Mesenchymal stem cell (in vitro differentiated cells and primary cell): ENCODE data around the gene CNP.

Source experiments
- DNase-seq: peaks from one replicate; pipeline ENCODE4 v3.0.0-alpha.2; 2013
- H2AFZ ChIP-seq: one replicate; pipeline ENCODE4 v1.6.1; 2013; ENCODE audit warnings: low read depth, mild to moderate bottlenecking, control low read depth, inconsistent platforms, low read length, moderate library complexity
- H2AK5ac ChIP-seq: 2 replicates; pipeline ENCODE4 v1.6.1; 2013; ENCODE audit warnings: low read length, moderate library complexity, mild to moderate bottlenecking, inconsistent platforms; ENCODE audit not compliant: severe bottlenecking
- H2BK120ac ChIP-seq: one replicate; pipeline ENCODE4 v1.6.1; 2013; ENCODE audit warnings: low read depth, mild to moderate bottlenecking, inconsistent platforms, low read length, moderate library complexity
- H2BK12ac ChIP-seq, 2 experiments: one replicate each; pipeline ENCODE4 v1.6.1; 2013; ENCODE audit warnings: inconsistent platforms in 2 of 2, low read length in 2 of 2, mild to moderate bottlenecking in 2 of 2, moderate library complexity in 2 of 2, control low read depth in 1 of 2
- H2BK15ac ChIP-seq: one replicate; pipeline ENCODE4 v1.6.1; 2013; ENCODE audit warnings: mild to moderate bottlenecking, low read depth, inconsistent platforms; ENCODE audit not compliant: poor library complexity, severe bottlenecking
- H2BK5ac ChIP-seq: 2 replicates; pipeline ENCODE4 v1.6.1; 2013; ENCODE audit warnings: low read depth, mild to moderate bottlenecking, low read length, control low read depth, inconsistent platforms; ENCODE audit not compliant: poor library complexity, severe bottlenecking
- H3K14ac ChIP-seq, 2 experiments: one replicate each; pipeline ENCODE4 v1.6.1; 2013; ENCODE audit warnings: inconsistent platforms in 2 of 2, low read length in 2 of 2, control low read depth in 1 of 2, mild to moderate bottlenecking in 1 of 2, moderate library complexity in 1 of 2
- H3K18ac ChIP-seq, 2 experiments: one replicate each; pipeline ENCODE4 v1.6.1; 2013; ENCODE audit warnings: inconsistent platforms in 2 of 2, low read length in 2 of 2, control low read depth in 1 of 2, low read depth in 1 of 2, mild to moderate bottlenecking in 1 of 2
- H3K23ac ChIP-seq, 2 experiments: one replicate each; pipeline ENCODE4 v1.6.1; 2013; ENCODE audit warnings: inconsistent platforms in 2 of 2, low read length in 2 of 2, mild to moderate bottlenecking in 2 of 2, moderate library complexity in 2 of 2, control low read depth in 1 of 2
- H3K27ac ChIP-seq: 2 replicates; pipeline ENCODE4 v1.5.1; 2013; ENCODE audit warnings: mild to moderate bottlenecking, moderate library complexity, low read length, control low read depth, inconsistent platforms; ENCODE audit not compliant: poor library complexity, severe bottlenecking
- H3K27me3 ChIP-seq, 2 experiments: 2 replicates each; pipeline versions ENCODE4 v1.6.1 to v1.7.0; 2013; ENCODE audit warnings: low read length in 2 of 2, mild to moderate bottlenecking in 2 of 2, moderate library complexity in 2 of 2, control low read depth in 1 of 2, inconsistent platforms in 1 of 2; ENCODE audit not compliant: control insufficient read depth in 1 of 2, insufficient read depth in 1 of 2
- H3K36me3 ChIP-seq, 2 experiments: 2 replicates each; pipeline versions ENCODE4 v1.6.1 to v1.7.0; 2013; ENCODE audit warnings: low read length in 2 of 2, control low read depth in 1 of 2, inconsistent platforms in 1 of 2, low read depth in 1 of 2, mild to moderate bottlenecking in 1 of 2; ENCODE audit not compliant: insufficient read depth in 2 of 2, control insufficient read depth in 1 of 2
- H3K4ac ChIP-seq, 2 experiments: one replicate each; pipeline ENCODE4 v1.6.1; 2013; ENCODE audit warnings: inconsistent platforms in 2 of 2, low read length in 2 of 2, mild to moderate bottlenecking in 2 of 2, moderate library complexity in 2 of 2, control low read depth in 1 of 2, low read depth in 1 of 2
- H3K4me1 ChIP-seq: 2 replicates; pipeline ENCODE4 v1.6.1; 2013; ENCODE audit warnings: low read depth, low read length, control low read depth; ENCODE audit not compliant: control insufficient read depth, insufficient read depth
- H3K4me2 ChIP-seq: 2 replicates; pipeline ENCODE4 v1.6.1; 2013; ENCODE audit warnings: low read length, mild to moderate bottlenecking, inconsistent platforms; ENCODE audit not compliant: poor library complexity, severe bottlenecking
- H3K4me3 ChIP-seq, 2 experiments: 2 replicates each; pipeline versions ENCODE4 v1.5.1 to v1.7.0; 2013; ENCODE audit warnings: low read length in 2 of 2, mild to moderate bottlenecking in 2 of 2, control low read depth in 1 of 2, low read depth in 1 of 2; ENCODE audit not compliant: insufficient read depth in 1 of 2
- H3K79me1 ChIP-seq: replicated peaks from 2 replicates; pipeline ENCODE4 v1.6.1; 2013; ENCODE audit warnings: mild to moderate bottlenecking, control low read depth, low read length, inconsistent platforms; ENCODE audit not compliant: poor library complexity, severe bottlenecking
- H3K9ac ChIP-seq: 2 replicates; pipeline ENCODE4 v1.7.0; 2013; ENCODE audit warnings: mild to moderate bottlenecking, low read length, moderate library complexity
- H3K9me3 ChIP-seq: 2 replicates; pipeline ENCODE4 v1.7.0; 2013; ENCODE audit warnings: mild to moderate bottlenecking, low read length; ENCODE audit not compliant: control insufficient read depth
- H4K8ac ChIP-seq: one replicate; pipeline ENCODE4 v1.6.1; 2013; ENCODE audit warnings: inconsistent platforms, mild to moderate bottlenecking, low read length, moderate library complexity
- H4K91ac ChIP-seq: one replicate; pipeline ENCODE4 v1.6.1; 2013; ENCODE audit warnings: mild to moderate bottlenecking, low read length, inconsistent platforms
- WGBS: methylation state at CpG from one replicate; pipeline ENCODE4 v1.1.7; 2013; ENCODE audit warnings: mixed read lengths; 5-methylcytosine and 5-hydroxymethylcytosine counted together

Gene CNP

DNA sequence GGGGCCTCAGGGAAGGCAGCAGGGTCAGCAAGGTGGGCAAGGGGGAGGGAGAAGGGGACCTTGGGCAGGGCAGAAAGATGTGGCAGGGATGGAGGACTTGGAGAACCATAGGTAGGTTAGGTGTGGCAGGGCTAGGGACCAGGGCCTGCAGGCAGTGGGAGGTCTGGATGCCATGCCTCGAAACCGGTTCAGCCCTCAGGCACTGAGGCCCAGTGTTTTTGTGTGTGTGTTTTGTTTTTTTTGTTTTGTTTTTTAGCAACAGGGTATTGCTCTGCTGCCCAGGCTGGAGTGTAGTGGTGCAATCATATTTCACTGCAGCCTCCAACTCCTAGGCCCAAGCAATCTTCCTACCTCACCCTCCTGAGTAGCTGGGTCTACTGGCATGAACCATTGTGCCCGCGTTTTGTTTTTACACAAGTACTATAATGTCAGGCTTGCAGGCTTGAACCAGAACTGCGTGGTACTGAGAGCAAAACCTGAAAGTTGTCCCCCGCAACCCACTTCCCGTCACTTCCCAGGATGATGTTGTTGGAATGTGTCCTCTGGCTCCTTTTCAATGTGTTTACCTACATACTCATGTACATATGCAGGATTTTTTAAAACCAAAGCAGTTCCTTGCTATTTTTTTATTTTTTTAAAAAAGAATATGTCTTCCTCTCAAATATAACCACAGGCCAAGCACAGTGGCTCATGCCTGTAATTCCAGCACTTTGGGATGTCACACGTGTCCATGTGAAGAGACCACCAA, 23.8 kb upstream of the CNP start:
- Histone ChIP-seq H2BK15ac (no peak overlapping the region), H2AK5ac (no peak overlapping the region), H3K27ac (no peak overlapping the region), H2AFZ (no peak overlapping the region), H3K79me1 (no peaks in the 10 kb centered on the region), H3K9me3 (no peaks in the 10 kb centered on the region), H3K36me3 (peaks cover 0 to 5% of the 10 kb centered on the region in 2 experiments), H3K23ac (no peak overlapping the region), H2BK120ac (no peak overlapping the region), H3K4me2 (no peak overlapping the region), H4K8ac (no peak overlapping the region), H3K4ac (no peak overlapping the region), H2BK5ac (no peak overlapping the region), H3K27me3 (no peaks in the 10 kb centered on the region), H3K9ac (no peak overlapping the region), H3K14ac (peak overlapping the region in 1 of 2 experiments; percentile 44), H4K91ac (peak overlapping the region; percentile 59), H3K4me3 (no peak overlapping the region), H2BK12ac (no peak overlapping the region), H3K4me1 (peaks cover 2% of the 10 kb centered on the region), H3K18ac (no peak overlapping the region)
- WGBS, result 97% methylated on average over 8 of the region's 8 CpGs
- DNase-seq, result no peak

DNA sequence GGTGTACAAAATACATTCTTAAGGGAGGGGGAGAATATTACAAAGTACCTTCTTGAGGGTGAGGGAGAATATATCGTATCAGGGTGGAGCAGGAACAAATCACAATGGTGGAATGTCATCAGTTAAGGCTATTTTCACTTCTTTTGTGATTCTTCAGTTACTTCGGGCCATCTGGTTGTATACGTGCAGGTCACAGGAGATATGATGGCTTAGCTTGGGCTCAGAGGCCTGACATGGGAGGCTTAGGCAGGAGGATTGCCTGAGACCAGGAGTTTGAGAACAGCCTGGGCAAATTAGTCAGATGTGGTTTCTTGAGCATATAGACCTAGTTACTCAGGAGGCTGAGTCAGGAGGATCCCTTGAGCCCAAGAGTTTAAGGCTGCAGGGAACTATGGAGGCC, 23.1 kb upstream of the CNP start:
- Histone ChIP-seq H2BK15ac (no peak overlapping the region), H3K18ac (no peak overlapping the region), H3K9me3 (no peaks in the 10 kb centered on the region), H3K4me3 (no peak overlapping the region), H2AK5ac (no peak overlapping the region), H3K14ac (no peak overlapping the region), H2BK5ac (no peak overlapping the region), H4K8ac (no peak overlapping the region), H3K4me1 (peaks cover 2% of the 10 kb centered on the region), H2BK12ac (no peak overlapping the region), H2AFZ (no peak overlapping the region), H3K4ac (no peak overlapping the region), H2BK120ac (no peak overlapping the region), H4K91ac (no peak overlapping the region), H3K36me3 (peaks cover 0 to 5% of the 10 kb centered on the region in 2 experiments), H3K9ac (no peak overlapping the region), H3K79me1 (no peaks in the 10 kb centered on the region), H3K4me2 (no peak overlapping the region), H3K23ac (no peak overlapping the region), H3K27me3 (no peaks in the 10 kb centered on the region), H3K27ac (no peak overlapping the region)
- no peak for DNase-seq
- WGBS, result 96% methylated on average over 3 of the region's 3 CpGs

DNA sequence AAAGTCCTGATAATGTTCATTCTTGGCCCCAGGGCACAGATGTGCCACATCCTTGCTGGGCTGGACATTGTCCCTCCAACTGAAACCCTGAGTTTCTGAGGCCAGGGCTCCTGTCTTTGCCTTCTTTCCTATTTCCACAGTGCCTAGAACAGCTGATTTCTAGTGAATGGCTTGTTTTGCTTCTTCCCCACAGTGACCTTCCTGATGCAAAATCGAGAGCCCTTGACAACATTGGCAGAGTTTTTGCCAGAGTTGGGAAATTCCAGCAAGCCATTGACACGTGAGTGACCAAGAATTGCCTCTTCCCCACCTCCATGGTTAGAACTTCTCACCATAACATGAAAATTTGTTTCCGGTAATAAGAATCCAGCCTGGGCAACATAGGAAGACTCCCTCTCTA, 21.7 kb upstream of the CNP start:
- Histone ChIP-seq H4K91ac (no peak overlapping the region), H3K27me3 (no peaks in the 10 kb centered on the region), H3K14ac (no peak overlapping the region), H3K4me2 (no peak overlapping the region), H3K79me1 (no peaks in the 10 kb centered on the region), H2AFZ (no peak overlapping the region), H2AK5ac (no peak overlapping the region), H3K9me3 (no peaks in the 10 kb centered on the region), H3K4me1 (peaks cover 2% of the 10 kb centered on the region), H2BK15ac (no peak overlapping the region), H3K4me3 (no peak overlapping the region), H3K4ac (no peak overlapping the region), H2BK120ac (peak overlapping the region; percentile 19), H2BK5ac (no peak overlapping the region), H4K8ac (no peak overlapping the region), H3K36me3 (no peaks in the 10 kb centered on the region), H3K18ac (no peak overlapping the region), H3K27ac (no peak overlapping the region), H3K23ac (no peak overlapping the region), H2BK12ac (no peak overlapping the region), H3K9ac (no peak overlapping the region)
- 94% methylated on average over 2 of the region's 3 CpGs for WGBS
- no peak for DNase-seq

DNA sequence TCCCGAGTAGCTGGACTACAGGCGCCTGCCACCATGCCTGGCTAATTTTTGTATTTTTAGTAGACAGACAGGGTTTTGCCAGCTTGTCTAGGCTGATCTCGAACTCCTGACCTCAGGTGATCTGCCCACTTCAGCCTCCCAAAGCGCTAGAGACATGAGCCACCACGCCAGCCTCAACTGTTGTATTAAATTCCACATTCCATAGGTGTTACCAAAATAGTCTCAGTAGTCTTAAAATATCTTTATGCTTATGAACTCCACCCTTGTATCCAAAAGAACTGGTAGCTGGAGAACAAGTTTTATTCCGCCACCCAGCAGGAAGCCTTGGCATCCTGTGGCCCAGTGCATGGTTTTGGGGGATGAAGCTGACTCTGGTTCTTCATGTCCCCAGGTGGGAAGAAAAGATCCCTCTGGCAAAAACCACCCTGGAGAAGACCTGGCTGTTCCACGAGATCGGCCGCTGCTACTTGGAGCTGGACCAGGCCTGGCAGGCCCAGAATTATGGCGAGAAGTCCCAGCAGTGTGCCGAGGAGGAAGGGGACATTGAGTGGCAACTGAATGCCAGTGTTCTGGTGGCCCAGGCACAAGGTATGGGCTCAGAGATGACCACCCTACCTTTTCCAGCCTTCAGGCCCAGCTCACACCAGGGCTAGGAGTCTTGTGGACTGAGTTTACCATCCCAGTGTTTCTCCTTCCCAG, 17.7 kb upstream of the CNP start:
- Histone ChIP-seq H3K36me3 (peaks cover 0 to 3% of the 10 kb centered on the region in 2 experiments), H2BK15ac (no peak overlapping the region), H3K4me3 (no peak overlapping the region)

More for the DNA sequence above, 17.7 kb upstream of the CNP start:
- no peak overlapping the region for H4K91ac ChIP-seq
- no peak overlapping the region for H3K9ac ChIP-seq
- no peak for DNase-seq
- H3K14ac ChIP-seq, result no peak overlapping the region
- no peaks in the 10 kb centered on the region for H3K4me1 ChIP-seq
- no peak overlapping the region for H3K18ac ChIP-seq
- 81% methylated on average over 9 of the region's 11 CpGs for WGBS
- H2AK5ac ChIP-seq, result no peak overlapping the region
- no peak overlapping the region for H2BK5ac ChIP-seq
- no peak overlapping the region for H3K27ac ChIP-seq
- no peak overlapping the region for H2AFZ ChIP-seq
- H3K27me3 ChIP-seq, result no peaks in the 10 kb centered on the region
- H2BK120ac ChIP-seq, result no peak overlapping the region
- peak overlapping the region; percentile 4 for H4K8ac ChIP-seq
- H3K4ac ChIP-seq, result no peak overlapping the region
- H2BK12ac ChIP-seq, result no peak overlapping the region
- H3K23ac ChIP-seq, result no peak overlapping the region
- H3K4me2 ChIP-seq, result no peak overlapping the region
- H3K79me1 ChIP-seq, result no peaks in the 10 kb centered on the region
- no peaks in the 10 kb centered on the region for H3K9me3 ChIP-seq
